Gastrocnemius medialis (tissue), 4 donors: ENCODE data around the gene GPR132.

Experiments used
- POLR2A ChIP-seq, 2 donors: fragments of 450-650 bp; IDR thresholded peaks; one replicate each; pipeline ENCODE4 v1.6.1; 2017; ENCODE audit warnings: antibody characterized with exemption in 2 of 2, mild to moderate bottlenecking in 2 of 2, moderate library complexity in 2 of 2
- TF ChIP-seq, protein P1 (sequence below), 5 experiments: fragments of 450-650 bp in 3 of 5; fragments of 200-600 bp in 2 of 5; sonication (generic) in 2 of 5; IDR thresholded peaks in 4 of 5; conservative IDR thresholded peaks in 1 of 5; 1 replicate in 4 of 5; 2 replicates in 1 of 5; pipeline ENCODE4 v1.5.1; 2016 to 2019; ENCODE audit warnings: antibody characterized with exemption in 5 of 5, mild to moderate bottlenecking in 3 of 5, moderate library complexity in 3 of 5

- no peak for TF ChIP-seq POLR2A (IDR thresholded peaks at IDR 0.05)
- TF ChIP-seq, protein P1, sequence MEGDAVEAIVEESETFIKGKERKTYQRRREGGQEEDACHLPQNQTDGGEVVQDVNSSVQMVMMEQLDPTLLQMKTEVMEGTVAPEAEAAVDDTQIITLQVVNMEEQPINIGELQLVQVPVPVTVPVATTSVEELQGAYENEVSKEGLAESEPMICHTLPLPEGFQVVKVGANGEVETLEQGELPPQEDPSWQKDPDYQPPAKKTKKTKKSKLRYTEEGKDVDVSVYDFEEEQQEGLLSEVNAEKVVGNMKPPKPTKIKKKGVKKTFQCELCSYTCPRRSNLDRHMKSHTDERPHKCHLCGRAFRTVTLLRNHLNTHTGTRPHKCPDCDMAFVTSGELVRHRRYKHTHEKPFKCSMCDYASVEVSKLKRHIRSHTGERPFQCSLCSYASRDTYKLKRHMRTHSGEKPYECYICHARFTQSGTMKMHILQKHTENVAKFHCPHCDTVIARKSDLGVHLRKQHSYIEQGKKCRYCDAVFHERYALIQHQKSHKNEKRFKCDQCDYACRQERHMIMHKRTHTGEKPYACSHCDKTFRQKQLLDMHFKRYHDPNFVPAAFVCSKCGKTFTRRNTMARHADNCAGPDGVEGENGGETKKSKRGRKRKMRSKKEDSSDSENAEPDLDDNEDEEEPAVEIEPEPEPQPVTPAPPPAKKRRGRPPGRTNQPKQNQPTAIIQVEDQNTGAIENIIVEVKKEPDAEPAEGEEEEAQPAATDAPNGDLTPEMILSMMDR (IDR thresholded peaks at IDR 0.05 in 4 of 5, conservative IDR thresholded peaks at IDR 0.05 in 1 of 5): no peak
Observed at GRCh38 chr14:105064721-105065143, 498 bp downstream of the GPR132 start.
